Stimulated activated CD4-positive, alpha-beta T cell treated with anti-CD3 and anti-CD28 coated beads, Interleukin-4, amount 100 ng/mL, for 1 hour (primary cell): Measurements from ENCODE around the gene SNN.

Experiments used
- DNase-seq: peaks from one replicate; pipeline ENCODE4 v3.0.0-alpha.2; 2020

The SNN gene

GRCh38 chr16:11706180-11706742 lies 38.0 kb downstream of the SNN start:
- no peak for DNase-seq

- no peak for DNase-seq
Measured at GRCh38 chr16:11707679-11708197, 39.5 kb downstream of the SNN start.

GRCh38 chr16:11708421-11708820 lies 40.2 kb downstream of the SNN start:
- DNase-seq, result no peak

- no peak for DNase-seq
Measured at GRCh38 chr16:11711662-11712061, 43.4 kb downstream of the SNN start.

- DNase-seq, result no peak
Measured at GRCh38 chr16:11712122-11712521, 43.9 kb downstream of the SNN start.

- DNase-seq, result no peak
Measured at GRCh38 chr16:11715246-11715947, 47.1 kb downstream of the SNN start.

- DNase-seq, result no peak
Measured at GRCh38 chr16:11716336-11716735, 48.1 kb downstream of the SNN start.

- no peak for DNase-seq
Measured at GRCh38 chr16:11717811-11718210, 49.6 kb downstream of the SNN start.

GRCh38 chr16:11719171-11719570 lies 50.9 kb downstream of the SNN start:
- no peak for DNase-seq

GRCh38 chr16:11719762-11720161 lies 51.5 kb downstream of the SNN start:
- DNase-seq, result no peak

- DNase-seq, result no peak
Measured at GRCh38 chr16:11721781-11722467, 53.7 kb downstream of the SNN start.

- DNase-seq, result no peak
Measured at GRCh38 chr16:11722468-11722808, 54.2 kb downstream of the SNN start.

- no peak for DNase-seq
Measured at GRCh38 chr16:11725457-11725856, 57.2 kb downstream of the SNN start.

GRCh38 chr16:11726008-11726407 lies 57.8 kb downstream of the SNN start:
- DNase-seq, result no peak

GRCh38 chr16:11727796-11728543 lies 59.7 kb downstream of the SNN start:
- DNase-seq, result no peak
